Left lung (tissue), 10 donors: ENCODE results near the gene CKAP5. TPM values are rescaled to one million over a fixed set of nuclear protein-coding genes. Genes with fewer than 3 reads are reported as not detected.
"Not testable (repeated sequence)": the region's sequence is repeated elsewhere in the genome, so short reads cannot be mapped to it uniquely, and the experiment has no call there.

Source experiments
- ATAC-seq: fragments of 200-7000 bp; cut with Tn5 transposase; one replicate; pipeline ENCODE4 v1.9.1; 2020; ENCODE audit warnings: moderate library complexity
- DNase-seq, 4 donors: peaks; one replicate each; pipeline ENCODE4 v3.0.0-alpha.2; 2013 to 2020
- H3K27ac ChIP-seq, 2 donors: fragments of 200-600 bp; sonication (generic) in 1 of 2; one replicate each; pipeline versions ENCODE4 v1.5.0 to v1.8.0; 2020 to 2021
- H3K27me3 ChIP-seq, 2 donors: fragments of 200-600 bp; sonication (generic) in 1 of 2; one replicate each; pipeline versions ENCODE4 v1.5.0 to v1.8.0; 2020 to 2021
- H3K36me3 ChIP-seq, 2 donors: fragments of 200-600 bp; sonication (generic) in 1 of 2; one replicate each; pipeline versions ENCODE4 v1.5.0 to v1.8.0; 2020 to 2021
- H3K4me1 ChIP-seq, 2 donors: fragments of 200-600 bp; one replicate each; pipeline ENCODE4 v1.8.0; 2021
- H3K4me3 ChIP-seq, 2 donors: fragments of 200-600 bp; sonication (generic) in 1 of 2; one replicate each; pipeline versions ENCODE4 v1.5.0 to v1.8.0; 2020 to 2021; ENCODE audit warnings: mild to moderate bottlenecking in 1 of 2
- H3K9me3 ChIP-seq, 2 donors: fragments of 200-600 bp; sonication (generic) in 1 of 2; one replicate each; pipeline versions ENCODE4 v1.5.0 to v1.8.0; 2020 to 2021
- intact Hi-C, 2 donors: fragments of 100-400 bp; cut with DNase I; formaldehyde crosslinking; loops; one replicate each; pipeline versions ENCODE4 v1.11.2 to v1.14.2; 2022
- polyA plus RNA-seq, 6 donors: library from polyadenylated mRNA; unstranded; fragments of 120-200 nt; gene quantifications; one replicate each; pipeline ENCODE4 v1.2.1, GENCODE V29; 2013; ENCODE audit not compliant: insufficient read length in 6 of 6
- total RNA-seq, 2 donors: library from RNA; stranded (reverse); fragmentation: NEBNext Ultra II Directional; extraction: Animal tissue kit (Norgen Biotek cat#: 25700); gene quantifications; one replicate each; pipeline ENCODE4 v1.2.1, GENCODE V29; 2021
- TF ChIP-seq, protein P1 (sequence below), 2 donors: fragments of 200-600 bp; sonication (generic) in 1 of 2; IDR thresholded peaks; one replicate each; pipeline versions ENCODE4 v1.5.0 to v1.8.0; 2021; ENCODE audit warnings: antibody characterized with exemption in 2 of 2
- donor health status: DM: no; HTN: yes; CAD: no.
- donor health status: DM: no; HTN: no; CAD: no.

Gene CKAP5
- total and polyA plus RNA-seq, 8 donors: 58.8 to 130 (median 87.4) TPM

- intact Hi-C loops: no loop called here
- no peak for ATAC-seq
Measured at GRCh38 chr11:46719048-46719542, 127.0 kb downstream of the CKAP5 start, which contains the start of gene F2. F2 (plus strand) TSS chr11:46719213; CDS start chr11:46719236, 23 bp downstream.

DNA sequence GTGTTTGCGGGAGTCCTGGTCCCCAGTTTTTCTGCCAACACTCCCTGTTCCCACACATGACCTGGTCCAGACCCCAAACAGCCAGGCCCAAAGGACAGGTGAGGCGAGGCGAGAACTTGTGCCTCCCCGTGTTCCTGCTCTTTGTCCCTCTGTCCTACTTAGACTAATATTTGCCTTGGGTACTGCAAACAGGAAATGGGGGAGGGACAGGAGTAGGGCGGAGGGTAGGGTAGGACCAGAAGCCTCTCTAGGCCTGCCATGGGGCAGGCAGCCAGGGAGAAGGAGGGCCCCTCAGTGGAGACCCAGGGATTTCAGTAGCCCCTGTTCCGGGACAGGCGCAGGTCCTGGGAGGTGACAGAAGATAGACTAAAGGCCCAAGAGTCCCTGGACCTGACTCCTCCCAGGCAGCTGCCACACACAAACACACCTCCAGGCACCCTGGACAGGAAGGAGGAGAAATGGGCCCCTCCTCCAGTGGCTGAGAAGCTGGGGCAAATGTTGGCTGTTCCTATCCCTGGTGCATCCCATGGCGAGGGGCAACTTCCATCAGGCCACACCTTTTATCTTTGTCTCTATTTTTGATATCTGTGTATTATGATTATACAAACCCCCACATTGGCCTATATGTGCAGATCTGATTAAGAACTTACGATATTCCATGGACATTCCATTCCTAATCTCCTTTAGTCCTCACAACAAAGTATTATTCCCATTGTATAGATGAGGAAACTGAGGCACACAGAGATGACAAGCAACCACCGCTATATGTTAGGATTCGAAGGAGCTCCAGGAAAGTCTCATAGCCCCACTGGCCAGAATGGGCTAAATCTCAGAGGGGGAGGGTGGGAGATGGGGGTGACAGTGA is 127.7 kb downstream of the CKAP5 start:
- no peak overlapping the region for H3K4me3 ChIP-seq
- intact Hi-C loops: no loop called here
- no peak overlapping the region for H3K27ac ChIP-seq
- H3K9me3 ChIP-seq: no peaks in the 10 kb centered on the region
- H3K36me3 ChIP-seq: no peaks in the 10 kb centered on the region
- peak in 1 of 4 donors; percentile 22 for DNase-seq
- TF ChIP-seq, protein P1, sequence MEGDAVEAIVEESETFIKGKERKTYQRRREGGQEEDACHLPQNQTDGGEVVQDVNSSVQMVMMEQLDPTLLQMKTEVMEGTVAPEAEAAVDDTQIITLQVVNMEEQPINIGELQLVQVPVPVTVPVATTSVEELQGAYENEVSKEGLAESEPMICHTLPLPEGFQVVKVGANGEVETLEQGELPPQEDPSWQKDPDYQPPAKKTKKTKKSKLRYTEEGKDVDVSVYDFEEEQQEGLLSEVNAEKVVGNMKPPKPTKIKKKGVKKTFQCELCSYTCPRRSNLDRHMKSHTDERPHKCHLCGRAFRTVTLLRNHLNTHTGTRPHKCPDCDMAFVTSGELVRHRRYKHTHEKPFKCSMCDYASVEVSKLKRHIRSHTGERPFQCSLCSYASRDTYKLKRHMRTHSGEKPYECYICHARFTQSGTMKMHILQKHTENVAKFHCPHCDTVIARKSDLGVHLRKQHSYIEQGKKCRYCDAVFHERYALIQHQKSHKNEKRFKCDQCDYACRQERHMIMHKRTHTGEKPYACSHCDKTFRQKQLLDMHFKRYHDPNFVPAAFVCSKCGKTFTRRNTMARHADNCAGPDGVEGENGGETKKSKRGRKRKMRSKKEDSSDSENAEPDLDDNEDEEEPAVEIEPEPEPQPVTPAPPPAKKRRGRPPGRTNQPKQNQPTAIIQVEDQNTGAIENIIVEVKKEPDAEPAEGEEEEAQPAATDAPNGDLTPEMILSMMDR (IDR thresholded peaks at IDR 0.05): no peak
- no peaks in the 10 kb centered on the region for H3K4me1 ChIP-seq
- H3K27me3 ChIP-seq: no peaks in the 10 kb centered on the region
- peak; percentile 73 for ATAC-seq

More at GRCh38 chr11:46719048-46719542, 127.0 kb downstream of the CKAP5 start, which contains the start of gene F2:
- Histone ChIP-seq H3K4me1 (no peaks in the 10 kb centered on the region), H3K36me3 (no peaks in the 10 kb centered on the region), H3K27ac (no peak within 1 kb of the TSS), H3K4me3 (no peak within 1 kb of the TSS), H3K27me3 (no peaks in the 10 kb centered on the region), H3K9me3 (no peaks in the 10 kb centered on the region)
- TF ChIP-seq, protein P1 (IDR thresholded peaks at IDR 0.05): no peak
- no peak for DNase-seq

GRCh38 chr11:46717825-46718154 is 128.3 kb downstream of the CKAP5 start:
- intact Hi-C loops, H3K4me1 ChIP-seq, DNase-seq, H3K36me3 ChIP-seq, H3K27ac ChIP-seq, H3K4me3 ChIP-seq, H3K9me3 ChIP-seq, H3K27me3 ChIP-seq, ATAC-seq: not testable (repeated sequence)

GRCh38 chr11:46712874-46713576 is 133.1 kb downstream of the CKAP5 start:
- H3K27me3 ChIP-seq: no peaks in the 10 kb centered on the region
- H3K36me3 ChIP-seq: peaks cover 0 to 6% of the 10 kb centered on the region in 2 donors
- DNase-seq (no peak), ATAC-seq (no peak)
- intact Hi-C loops: no loop called here
- H3K4me3 ChIP-seq: no peak overlapping the region
- no peaks in the 10 kb centered on the region for H3K9me3 ChIP-seq
- TF ChIP-seq, protein P1 (IDR thresholded peaks at IDR 0.05): no peak
- no peak overlapping the region for H3K27ac ChIP-seq
- peaks cover 0 to 5% of the 10 kb centered on the region in 2 donors for H3K4me1 ChIP-seq

- peak overlapping the region; percentile 28 to 84 for H3K27ac ChIP-seq
- peak; percentile 18 for ATAC-seq
- TF ChIP-seq, protein P1 (IDR thresholded peaks at IDR 0.05): no peak
- H3K36me3 ChIP-seq: peaks cover 0 to 23% of the 10 kb centered on the region in 2 donors
- H3K27me3 ChIP-seq: no peaks in the 10 kb centered on the region
- H3K4me1 ChIP-seq: peaks cover 0 to 5% of the 10 kb centered on the region in 2 donors
- intact Hi-C loops: no loop called here
- no peak for DNase-seq
- H3K9me3 ChIP-seq: no peaks in the 10 kb centered on the region
- H3K4me3 ChIP-seq: no peak overlapping the region
Measured at GRCh38 chr11:46711303-46711702, 134.8 kb downstream of the CKAP5 start.
